Endothelial cell of umbilical vein (primary cell): ENCODE data around the gene COL6A2. TPM values are rescaled to one million over a fixed set of nuclear protein-coding genes. Genes with fewer than 3 reads are reported as not detected.

Experiments
- BruUV-seq: library from RNA; stranded (reverse); fragments of 400-500 nt; replicated peaks from 2 replicates; lab custom pipeline; 2021; lab: Mats Ljungman, UMichigan
- CTCF ChIA-PET: fragments of 300-600, 350-600 bp; sonication (Branson Sonifier 250); formaldehyde crosslinking; loops from one replicate; lab custom pipeline; 2021; ENCODE audit warnings: antibody characterized with exemption, inconsistent platforms; lab: Charles Lee
- POLR2A ChIA-PET: fragments of 300-600, 350-600 bp; sonication (Branson Sonifier 250); formaldehyde crosslinking; loops from one replicate; lab custom pipeline; 2021; ENCODE audit warnings: antibody characterized with exemption, inconsistent platforms; lab: Charles Lee
- DNase-seq: peaks from one replicate; pipeline ENCODE4 v3.0.0-alpha.2; 2011; ENCODE audit warnings: low read depth, low spot score
- FAIRE-seq: peaks from 2 replicates; lab custom pipeline; 2011; peaks lifted over from hg19 to GRCh38; lab: Jason Lieb, UNC
- H2AFZ ChIP-seq: 2 replicates; pipeline ENCODE4 v1.6.0; 2012; ENCODE audit warnings: low read depth, low read length, control low read depth, inconsistent platforms
- H3K27ac ChIP-seq: 2 replicates; pipeline ENCODE4 v1.5.1; 2011; ENCODE audit warnings: low read depth, mild to moderate bottlenecking, control low read depth, low read length, moderate library complexity; ENCODE audit not compliant: insufficient read depth
- H3K27me3 ChIP-seq, 2 experiments: 2 replicates each; pipeline versions ENCODE4 v1.6.0 to v1.6.1; 2011; ENCODE audit warnings: low read length in 2 of 2, mixed read lengths in 1 of 2; ENCODE audit not compliant: control insufficient read depth in 2 of 2, insufficient read depth in 2 of 2
- H3K36me3 ChIP-seq, 2 experiments: 2 replicates in 1 of 2; 3 replicates in 1 of 2; pipeline ENCODE4 v1.5.1; 2011; ENCODE audit warnings: low read length in 2 of 2, mild to moderate bottlenecking in 1 of 2, moderate library complexity in 1 of 2; ENCODE audit not compliant: control insufficient read depth in 2 of 2, insufficient read depth in 2 of 2; ENCODE audit errors: extremely low read depth in 1 of 2
- H3K4me1 ChIP-seq: 3 replicates; pipeline ENCODE4 v1.5.1; 2011; ENCODE audit warnings: mild to moderate bottlenecking, low read length; ENCODE audit not compliant: control insufficient read depth, insufficient read depth; ENCODE audit errors: extremely low read depth
- H3K4me2 ChIP-seq: 2 replicates; pipeline ENCODE4 v1.6.1; 2011; ENCODE audit warnings: low read length, control low read depth, mixed read lengths; ENCODE audit not compliant: insufficient read depth
- H3K4me3 ChIP-seq, 3 experiments: fragments of 200-600 bp in 1 of 3; sonication (generic), shearing (Covaris generic) in 1 of 3; replicated peaks in 1 of 3; 2 replicates each; pipeline ENCODE4 v1.5.1; 2011 to 2016; ENCODE audit warnings: control low read depth in 3 of 3, low read length in 3 of 3, mild to moderate bottlenecking in 2 of 3, inconsistent platforms in 1 of 3, low read depth in 1 of 3, moderate library complexity in 1 of 3; ENCODE audit not compliant: insufficient read depth in 1 of 3
- H3K79me2 ChIP-seq: 2 replicates; pipeline ENCODE4 v1.6.0; 2012; ENCODE audit warnings: low read length, inconsistent platforms; ENCODE audit not compliant: control insufficient read depth, insufficient read depth
- H3K9ac ChIP-seq: replicated peaks from 2 replicates; pipeline ENCODE3; 2011; ENCODE audit warnings: low read length, control low read depth; ENCODE audit not compliant: insufficient read depth; ENCODE audit errors: extremely low read depth
- H3K9me1 ChIP-seq: replicated peaks from 3 replicates; pipeline ENCODE4 v1.6.0; 2011; ENCODE audit warnings: mild to moderate bottlenecking, low read length; ENCODE audit not compliant: control insufficient read depth, insufficient read depth; ENCODE audit errors: extremely low read depth
- H3K9me3 ChIP-seq: replicated peaks from 2 replicates; pipeline ENCODE4 v1.5.1; 2012; ENCODE audit warnings: low read length, inconsistent platforms; ENCODE audit not compliant: control insufficient read depth, insufficient read depth
- H4K20me1 ChIP-seq: replicated peaks from 2 replicates; pipeline ENCODE3; 2011; ENCODE audit warnings: mild to moderate bottlenecking, low read length; ENCODE audit not compliant: control insufficient read depth, insufficient read depth; ENCODE audit errors: extremely low read depth
- EZH2 ChIP-seq: IDR thresholded peaks from 2 replicates; pipeline ENCODE4 v1.6.1; 2012; ENCODE audit warnings: borderline replicate concordance, low read depth, mild to moderate bottlenecking, moderate library complexity, low read length, inconsistent platforms; ENCODE audit not compliant: severe bottlenecking
- FOS ChIP-seq: IDR thresholded peaks from 2 replicates; pipeline ENCODE4 v1.6.1; 2011; ENCODE audit warnings: mild to moderate bottlenecking, low read length, moderate library complexity, borderline replicate concordance; ENCODE audit not compliant: insufficient read depth
- GATA2 ChIP-seq: IDR thresholded peaks from 2 replicates; pipeline ENCODE4 v1.7.0; 2011; ENCODE audit warnings: low read depth, mild to moderate bottlenecking, moderate library complexity, mixed read lengths, low read length; ENCODE audit not compliant: insufficient read length, insufficient read depth
- JUN ChIP-seq: IDR thresholded peaks from 2 replicates; pipeline ENCODE4 v1.6.1; 2011; ENCODE audit warnings: borderline replicate concordance, low read depth; ENCODE audit not compliant: insufficient read length, insufficient read depth
- MYC ChIP-seq: IDR thresholded peaks from one replicate; pipeline ENCODE4 v1.6.1; 2011; ENCODE audit warnings: mild to moderate bottlenecking, low read depth, low read length
- POLR2A ChIP-seq: IDR thresholded peaks from 2 replicates; pipeline ENCODE4 v1.6.1; 2012; ENCODE audit warnings: low read depth, mild to moderate bottlenecking, control low read depth, low read length
- POLR2AphosphoS5 ChIP-seq: IDR thresholded peaks from 2 replicates; pipeline ENCODE4 v1.6.1; 2012; ENCODE audit warnings: low read depth, mild to moderate bottlenecking, control low read depth, low read length, moderate library complexity; ENCODE audit not compliant: insufficient read depth
- dilution Hi-C: fragments of 300-500 bp; cut with MboI; formaldehyde crosslinking; loops from one replicate; pipeline ENCODE4 v1.15.0; 2019; ENCODE audit warnings: low sequenced_read_pairs; ENCODE audit not compliant: extremely low pct_ligation_motif_present
- intact Hi-C: fragments of 100-400 bp; cut with micrococcal nuclease; formaldehyde crosslinking; loops from one replicate; pipeline ENCODE4 v1.10.0; 2022
- polyA plus RNA-seq, 4 experiments: library from polyadenylated mRNA; depleted of rRNA in 3 of 4; stranded (reverse) in 3 of 4; unstranded in 1 of 4; fragments of >200 nt; gene quantifications; 2 replicates each; pipeline versions ENCODE4 v1.2.1 to v1.2.3, GENCODE V29; 2011 to 2012; ENCODE audit warnings: missing spikeins in 1 of 4
- total RNA-seq: library from RNA; stranded (reverse); gene quantifications from 2 replicates; pipeline ENCODE4 v1.2.3, GENCODE V29; 2021
- TF ChIP-seq, protein P1 (sequence below), 2 donors: IDR thresholded peaks; 1 replicate in 1 of 2; 2 replicates in 1 of 2; pipeline ENCODE4 v1.5.1; 2011; ENCODE audit warnings: low read length in 2 of 2, mild to moderate bottlenecking in 2 of 2, moderate library complexity in 2 of 2, control low read depth in 1 of 2, inconsistent platforms in 1 of 2, low read depth in 1 of 2; ENCODE audit not compliant: insufficient read depth in 1 of 2; ENCODE audit errors: extremely low read depth in 1 of 2
- TF ChIP-seq, protein P2 (sequence below): IDR thresholded peaks from 2 replicates; pipeline ENCODE4 v1.6.1; 2011; ENCODE audit not compliant: insufficient read depth, insufficient read length

The COL6A2 gene
- total and polyA plus RNA-seq, 2 donors (not counting 3 experiments of a cell fraction or from before 2014, with no cell fraction given): 3.4 to 6.1 TPM

GRCh38 chr21:46149205-46149901 is 51.4 kb downstream of the COL6A2 start:
- Histone ChIP-seq H3K79me2 (no peaks in the 10 kb centered on the region), H3K4me2 (no peak overlapping the region), H3K4me1 (no peaks in the 10 kb centered on the region), H3K9ac (no peak overlapping the region), H3K27me3 (no peaks in the 10 kb centered on the region), H2AFZ (no peak overlapping the region), H3K36me3 (no peaks in the 10 kb centered on the region), H3K4me3 (no peak overlapping the region), H3K9me3 (no peaks in the 10 kb centered on the region), H3K9me1 (no peaks in the 10 kb centered on the region), H3K27ac (no peak overlapping the region), H4K20me1 (no peaks in the 10 kb centered on the region)
- TF ChIP-seq JUN (no peak), POLR2A (no peak), POLR2AphosphoS5 (no peak), MYC (no peak), FOS (no peak), EZH2 (no peak), GATA2 (no peak)
- TF ChIP-seq, protein P1, sequence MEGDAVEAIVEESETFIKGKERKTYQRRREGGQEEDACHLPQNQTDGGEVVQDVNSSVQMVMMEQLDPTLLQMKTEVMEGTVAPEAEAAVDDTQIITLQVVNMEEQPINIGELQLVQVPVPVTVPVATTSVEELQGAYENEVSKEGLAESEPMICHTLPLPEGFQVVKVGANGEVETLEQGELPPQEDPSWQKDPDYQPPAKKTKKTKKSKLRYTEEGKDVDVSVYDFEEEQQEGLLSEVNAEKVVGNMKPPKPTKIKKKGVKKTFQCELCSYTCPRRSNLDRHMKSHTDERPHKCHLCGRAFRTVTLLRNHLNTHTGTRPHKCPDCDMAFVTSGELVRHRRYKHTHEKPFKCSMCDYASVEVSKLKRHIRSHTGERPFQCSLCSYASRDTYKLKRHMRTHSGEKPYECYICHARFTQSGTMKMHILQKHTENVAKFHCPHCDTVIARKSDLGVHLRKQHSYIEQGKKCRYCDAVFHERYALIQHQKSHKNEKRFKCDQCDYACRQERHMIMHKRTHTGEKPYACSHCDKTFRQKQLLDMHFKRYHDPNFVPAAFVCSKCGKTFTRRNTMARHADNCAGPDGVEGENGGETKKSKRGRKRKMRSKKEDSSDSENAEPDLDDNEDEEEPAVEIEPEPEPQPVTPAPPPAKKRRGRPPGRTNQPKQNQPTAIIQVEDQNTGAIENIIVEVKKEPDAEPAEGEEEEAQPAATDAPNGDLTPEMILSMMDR (IDR thresholded peaks at IDR 0.05; ENCODE audit: extremely low read depth in 1 of 2, insufficient read depth in 1 of 2, low read depth in 1 of 2, low read length in 2 of 2): no peak
- TF ChIP-seq, protein P2, sequence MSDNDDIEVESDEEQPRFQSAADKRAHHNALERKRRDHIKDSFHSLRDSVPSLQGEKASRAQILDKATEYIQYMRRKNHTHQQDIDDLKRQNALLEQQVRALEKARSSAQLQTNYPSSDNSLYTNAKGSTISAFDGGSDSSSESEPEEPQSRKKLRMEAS: no peak
- no peak for DNase-seq
- FAIRE-seq: no peak
- dilution Hi-C loops: no loop called here
- ChIA-PET POLR2A (no interaction called here), CTCF (interaction anchor here (1.6 kb wide), 1 partner anchor 9 kb away, joined by 6 read pairs; no protein-coding TSS in a partner anchor)
- BruUV-seq: no TSS peak
- intact Hi-C loops: loop anchor here (5.0 kb wide), 1 partner anchor 78 kb away; the partner anchor contains the start of gene LSS
